Measurements from ENCODE around the gene HBQ1.
A peak's percentile ranks its signal among the peaks of the same experiment; 100 is the strongest.

The HBQ1 gene

DNA sequence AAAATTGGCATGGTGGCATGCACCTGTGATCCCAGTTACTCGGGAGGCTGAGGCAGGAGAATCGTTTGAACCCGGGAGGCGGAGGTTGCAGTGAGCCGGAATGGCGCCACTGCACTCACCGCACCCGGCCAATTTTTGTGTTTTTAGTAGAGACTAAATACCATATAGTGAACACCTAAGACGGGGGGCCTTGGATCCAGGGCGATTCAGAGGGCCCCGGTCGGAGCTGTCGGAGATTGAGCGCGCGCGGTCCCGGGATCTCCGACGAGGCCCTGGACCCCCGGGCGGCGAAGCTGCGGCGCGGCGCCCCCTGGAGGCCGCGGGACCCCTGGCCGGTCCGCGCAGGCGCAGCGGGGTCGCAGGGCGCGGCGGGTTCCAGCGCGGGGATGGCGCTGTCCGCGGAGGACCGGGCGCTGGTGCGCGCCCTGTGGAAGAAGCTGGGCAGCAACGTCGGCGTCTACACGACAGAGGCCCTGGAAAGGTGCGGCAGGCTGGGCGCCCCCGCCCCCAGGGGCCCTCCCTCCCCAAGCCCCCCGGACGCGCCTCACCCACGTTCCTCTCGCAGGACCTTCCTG is at the start of gene HBQ1:
TSS of gene HBQ1 (plus strand) at position 359 of the 575 bp plus-strand sequence. CDS start at position 387, 28 bp downstream.
- H3K36me3 ChIP-seq (ENCODE audit: control insufficient read depth in 5 of 5, insufficient read depth in 5 of 5, low read length in 5 of 5), result peaks cover 0 to 3% (median 1%) of the 10 kb centered on the region in 5 donors

DNA sequence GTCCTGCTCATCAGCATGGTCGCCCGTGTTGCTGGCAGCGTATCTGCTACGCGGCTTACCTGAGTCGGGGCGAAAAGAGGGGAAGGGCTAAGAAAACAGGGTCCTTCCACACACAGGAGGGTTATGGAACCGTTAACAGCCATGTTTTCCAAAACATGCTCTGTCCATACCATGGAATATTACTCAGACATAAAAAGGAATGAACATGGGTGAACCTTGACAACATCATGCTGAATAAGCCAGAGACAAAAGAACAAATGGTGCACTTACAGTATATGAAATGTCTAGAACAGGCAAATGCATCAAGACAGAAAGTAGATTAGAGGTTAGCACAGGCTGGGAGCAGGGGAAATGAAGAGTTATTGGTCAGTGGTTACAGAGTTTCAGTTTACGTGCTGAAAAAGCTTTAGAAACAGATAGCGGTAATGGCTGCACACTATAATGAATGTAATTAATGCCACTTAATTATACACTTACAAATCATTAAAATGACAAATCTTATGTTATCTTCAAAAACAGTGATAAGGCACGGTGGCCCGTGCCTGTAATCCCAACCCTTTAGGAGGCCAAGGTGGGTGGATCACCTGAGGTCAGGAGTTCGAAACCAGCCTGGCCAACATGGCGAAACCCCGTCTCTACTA is 49.6 kb upstream of the HBQ1 start:
- Histone ChIP-seq H3K36me3 (ENCODE audit: control insufficient read depth in 5 of 5, insufficient read depth in 5 of 5, low read length in 5 of 5) (peaks cover 0 to 6% (median 0%) of the 10 kb centered on the region in 5 donors), H3K9ac (ENCODE audit: low read length in 5 of 5) (no peak overlapping the region), H3K27me3 (ENCODE audit: control insufficient read depth in 5 of 5, insufficient read depth in 4 of 5, low read length in 5 of 5) (no peaks in the 10 kb centered on the region), H3K9me3 (ENCODE audit: control insufficient read depth in 5 of 5, low read length in 5 of 5) (no peaks in the 10 kb centered on the region), H3K4me3 (ENCODE audit: low read depth in 1 of 5, low read length in 5 of 5) (no peak overlapping the region), H3K27ac (ENCODE audit: low read depth, low read length) (no peak overlapping the region), H3K4me1 (ENCODE audit: control insufficient read depth in 5 of 5, insufficient read depth in 5 of 5, low read length in 5 of 5) (peaks cover 0 to 8% (median 3%) of the 10 kb centered on the region in 5 donors)

More for the DNA sequence above, at the start of gene HBQ1:
- Histone ChIP-seq H3K27ac (ENCODE audit: low read depth, low read length) (no peak within 1 kb of the TSS), H3K9me3 (ENCODE audit: control insufficient read depth in 5 of 5, low read length in 5 of 5) (no peaks in the 10 kb centered on the region), H3K4me3 (ENCODE audit: low read depth in 1 of 5, low read length in 5 of 5) (peak within 1 kb of the TSS in 3 of 5 donors; percentile 34 to 62 (median 40)), H3K27me3 (ENCODE audit: control insufficient read depth in 5 of 5, insufficient read depth in 4 of 5, low read length in 5 of 5) (peaks cover 23 to 35% (median 30%) of the 10 kb centered on the region in 5 donors), H3K9ac (ENCODE audit: low read length in 5 of 5) (no peak within 1 kb of the TSS), H3K4me1 (ENCODE audit: control insufficient read depth in 5 of 5, insufficient read depth in 5 of 5, low read length in 5 of 5) (peaks cover 0 to 21% (median 13%) of the 10 kb centered on the region in 5 donors)

DNA sequence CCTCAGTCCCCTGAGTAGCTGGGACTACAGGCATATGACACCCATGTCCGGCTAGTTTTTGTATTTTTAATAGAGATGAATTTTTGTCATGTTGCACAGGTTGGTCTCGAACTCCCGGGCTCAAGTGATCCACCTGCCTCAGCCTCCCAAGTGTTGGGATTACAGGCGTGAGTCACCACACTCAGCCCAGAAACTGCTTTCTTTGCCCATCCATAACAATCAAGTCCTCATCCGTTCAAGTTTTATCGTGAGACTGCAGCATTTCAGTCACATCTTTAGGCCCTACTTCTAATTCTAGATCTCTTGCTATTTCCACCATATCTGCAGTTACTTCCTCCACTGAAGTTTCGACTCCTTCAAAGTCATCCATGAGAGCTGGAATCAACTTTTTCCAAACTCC is 48.1 kb upstream of the HBQ1 start:
- Histone ChIP-seq H3K4me3 (ENCODE audit: low read depth in 1 of 5, low read length in 5 of 5) (no peak overlapping the region), H3K27me3 (ENCODE audit: control insufficient read depth in 5 of 5, insufficient read depth in 4 of 5, low read length in 5 of 5) (no peaks in the 10 kb centered on the region), H3K9me3 (ENCODE audit: control insufficient read depth in 5 of 5, low read length in 5 of 5) (no peaks in the 10 kb centered on the region), H3K4me1 (ENCODE audit: control insufficient read depth in 5 of 5, insufficient read depth in 5 of 5, low read length in 5 of 5) (peaks cover under 1 to 8% (median 4%) of the 10 kb centered on the region in 5 donors), H3K27ac (ENCODE audit: low read depth, low read length) (no peak overlapping the region), H3K9ac (ENCODE audit: low read length in 5 of 5) (no peak overlapping the region), H3K36me3 (ENCODE audit: control insufficient read depth in 5 of 5, insufficient read depth in 5 of 5, low read length in 5 of 5) (peaks cover 0 to 6% (median 0%) of the 10 kb centered on the region in 5 donors)

DNA sequence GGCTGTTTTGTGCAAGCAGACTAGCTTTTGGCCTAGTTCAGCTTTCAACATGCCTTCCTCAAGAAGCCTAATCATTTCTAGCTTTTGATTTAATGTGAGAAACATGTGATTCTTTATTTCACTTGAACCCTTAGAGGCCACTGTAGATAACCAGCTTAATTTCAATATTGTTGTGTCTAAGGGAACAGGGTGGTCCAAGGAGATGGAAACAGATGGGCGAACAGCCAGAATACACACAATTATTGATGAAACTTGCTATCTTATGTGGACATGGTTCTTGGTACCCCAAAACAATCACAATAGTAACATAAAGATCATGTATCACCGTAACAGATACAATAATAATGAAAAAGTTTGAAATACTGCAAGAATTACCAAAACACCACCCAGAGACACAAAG is 46.5 kb upstream of the HBQ1 start:
- Histone ChIP-seq H3K9me3 (ENCODE audit: control insufficient read depth in 5 of 5, low read length in 5 of 5) (no peaks in the 10 kb centered on the region), H3K4me1 (ENCODE audit: control insufficient read depth in 5 of 5, insufficient read depth in 5 of 5, low read length in 5 of 5) (peaks cover 1 to 17% (median 13%) of the 10 kb centered on the region in 5 donors), H3K36me3 (ENCODE audit: control insufficient read depth in 5 of 5, insufficient read depth in 5 of 5, low read length in 5 of 5) (peaks cover 0 to 6% (median 0%) of the 10 kb centered on the region in 5 donors), H3K9ac (ENCODE audit: low read length in 5 of 5) (peak overlapping the region in 1 of 5 donors; percentile 2), H3K27ac (ENCODE audit: low read depth, low read length) (no peak overlapping the region), H3K4me3 (ENCODE audit: low read depth in 1 of 5, low read length in 5 of 5) (no peak overlapping the region), H3K27me3 (ENCODE audit: control insufficient read depth in 5 of 5, insufficient read depth in 4 of 5, low read length in 5 of 5) (no peaks in the 10 kb centered on the region)

DNA sequence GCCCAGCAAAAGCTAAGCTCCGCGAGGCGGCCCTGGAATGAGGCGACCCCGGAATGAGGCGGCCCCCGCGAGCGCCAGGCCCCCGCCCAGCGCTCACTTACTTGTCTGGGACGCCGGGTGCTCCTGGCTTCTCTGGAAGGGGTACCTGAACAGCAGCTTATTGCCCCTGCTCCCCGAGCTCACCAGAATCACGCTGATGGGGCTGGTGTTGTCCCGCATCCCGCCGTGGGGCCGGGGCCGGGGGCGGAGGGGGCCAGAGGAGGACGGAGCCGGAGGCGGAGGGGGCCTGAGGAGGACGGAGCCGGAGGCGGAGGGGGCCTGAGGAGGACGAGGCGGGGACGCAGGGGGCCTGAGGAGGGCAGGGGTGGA is 42.2 kb upstream of the HBQ1 start:
- Histone ChIP-seq H3K27ac (ENCODE audit: low read depth, low read length) (no peak overlapping the region), H3K27me3 (ENCODE audit: control insufficient read depth in 5 of 5, insufficient read depth in 4 of 5, low read length in 5 of 5) (peaks cover 0 to 5% (median 2%) of the 10 kb centered on the region in 5 donors), H3K36me3 (ENCODE audit: control insufficient read depth in 5 of 5, insufficient read depth in 5 of 5, low read length in 5 of 5) (no peaks in the 10 kb centered on the region), H3K9ac (ENCODE audit: low read length in 5 of 5) (peak overlapping the region in 4 of 5 donors; percentile 75 to 88 (median 84)), H3K9me3 (ENCODE audit: control insufficient read depth in 5 of 5, low read length in 5 of 5) (no peaks in the 10 kb centered on the region), H3K4me1 (ENCODE audit: control insufficient read depth in 5 of 5, insufficient read depth in 5 of 5, low read length in 5 of 5) (peaks cover 1 to 17% (median 13%) of the 10 kb centered on the region in 5 donors), H3K4me3 (ENCODE audit: low read depth in 1 of 5, low read length in 5 of 5) (peak overlapping the region; percentile 59 to 73 (median 65))

DNA sequence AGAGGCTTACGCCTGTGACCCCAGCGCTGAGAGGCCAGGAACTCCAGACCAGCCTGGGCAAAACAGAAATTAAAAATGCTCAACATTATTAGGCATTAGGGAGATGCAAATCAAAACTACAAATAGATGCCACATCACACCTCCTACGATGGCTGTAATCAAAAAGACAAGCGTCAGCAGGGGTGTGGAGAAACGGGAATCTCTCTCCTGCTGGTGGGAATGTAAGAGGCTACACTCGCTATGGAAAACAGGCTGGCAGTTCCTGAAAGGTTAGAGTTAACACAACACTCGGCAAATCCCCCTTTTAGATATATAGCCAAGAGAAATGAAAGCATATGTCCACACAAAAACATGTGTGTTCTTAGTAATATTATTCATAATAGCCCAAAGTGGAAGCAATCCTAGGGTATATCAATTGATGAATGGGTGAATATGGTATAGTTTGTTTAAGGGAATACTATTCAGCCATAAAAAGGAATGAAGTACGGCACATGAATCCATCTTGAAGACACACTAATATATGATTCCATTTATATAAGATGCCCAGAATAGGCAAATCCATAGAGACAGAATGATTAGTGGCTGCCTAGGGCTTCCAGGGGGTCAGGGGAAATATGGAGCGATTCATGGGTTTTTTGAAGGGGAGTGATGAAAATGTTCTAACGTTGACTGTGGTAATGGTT is 39.9 kb upstream of the HBQ1 start:
- H3K36me3 ChIP-seq (ENCODE audit: control insufficient read depth in 5 of 5, insufficient read depth in 5 of 5, low read length in 5 of 5), result no peaks in the 10 kb centered on the region
- H3K4me3 ChIP-seq (ENCODE audit: low read depth in 1 of 5, low read length in 5 of 5), result no peak overlapping the region
- no peak overlapping the region for H3K9ac ChIP-seq (ENCODE audit: low read length in 5 of 5)
- H3K9me3 ChIP-seq (ENCODE audit: control insufficient read depth in 5 of 5, low read length in 5 of 5), result no peaks in the 10 kb centered on the region
- peaks cover 0 to 14% (median 9%) of the 10 kb centered on the region in 5 donors for H3K4me1 ChIP-seq (ENCODE audit: control insufficient read depth in 5 of 5, insufficient read depth in 5 of 5, low read length in 5 of 5)
- no peak overlapping the region for H3K27ac ChIP-seq (ENCODE audit: low read depth, low read length)
- peaks cover 2 to 12% (median 5%) of the 10 kb centered on the region in 5 donors for H3K27me3 ChIP-seq (ENCODE audit: control insufficient read depth in 5 of 5, insufficient read depth in 4 of 5, low read length in 5 of 5)

DNA sequence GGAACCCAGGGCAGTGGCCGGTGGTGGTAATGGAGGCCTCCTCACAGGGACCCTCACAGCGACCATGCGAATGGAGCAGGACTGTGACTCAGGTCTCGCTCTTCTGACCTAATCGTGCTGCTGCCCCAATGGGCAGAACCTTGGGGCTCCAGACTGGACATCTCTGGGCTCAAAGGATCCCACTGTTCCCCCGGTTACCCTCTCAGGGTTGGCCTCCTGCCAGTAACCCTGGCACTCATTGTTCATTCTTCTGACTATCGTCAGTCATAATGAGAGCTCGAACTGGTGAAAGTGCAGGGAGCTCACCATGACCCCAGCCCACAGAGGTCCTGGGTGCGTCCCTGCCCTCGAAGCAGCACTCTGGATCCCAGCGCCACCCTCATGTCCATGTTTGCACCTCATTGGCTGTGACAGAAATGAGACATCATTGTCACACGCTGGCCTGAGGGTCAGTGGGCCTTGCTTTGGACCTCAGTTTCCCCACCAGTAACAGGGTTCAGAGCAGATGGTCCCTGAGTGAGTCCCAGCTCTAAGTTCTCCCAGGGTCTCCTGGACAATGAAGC is 37.8 kb upstream of the HBQ1 start:
- Histone ChIP-seq H3K9me3 (ENCODE audit: control insufficient read depth in 5 of 5, low read length in 5 of 5) (no peaks in the 10 kb centered on the region), H3K9ac (ENCODE audit: low read length in 5 of 5) (no peak overlapping the region), H3K4me3 (ENCODE audit: low read depth in 1 of 5, low read length in 5 of 5) (no peak overlapping the region), H3K4me1 (ENCODE audit: control insufficient read depth in 5 of 5, insufficient read depth in 5 of 5, low read length in 5 of 5) (peaks cover 0 to 9% (median 5%) of the 10 kb centered on the region in 5 donors), H3K27me3 (ENCODE audit: control insufficient read depth in 5 of 5, insufficient read depth in 4 of 5, low read length in 5 of 5) (peaks cover 2 to 12% (median 5%) of the 10 kb centered on the region in 5 donors), H3K27ac (ENCODE audit: low read depth, low read length) (no peak overlapping the region), H3K36me3 (ENCODE audit: control insufficient read depth in 5 of 5, insufficient read depth in 5 of 5, low read length in 5 of 5) (no peaks in the 10 kb centered on the region)

DNA sequence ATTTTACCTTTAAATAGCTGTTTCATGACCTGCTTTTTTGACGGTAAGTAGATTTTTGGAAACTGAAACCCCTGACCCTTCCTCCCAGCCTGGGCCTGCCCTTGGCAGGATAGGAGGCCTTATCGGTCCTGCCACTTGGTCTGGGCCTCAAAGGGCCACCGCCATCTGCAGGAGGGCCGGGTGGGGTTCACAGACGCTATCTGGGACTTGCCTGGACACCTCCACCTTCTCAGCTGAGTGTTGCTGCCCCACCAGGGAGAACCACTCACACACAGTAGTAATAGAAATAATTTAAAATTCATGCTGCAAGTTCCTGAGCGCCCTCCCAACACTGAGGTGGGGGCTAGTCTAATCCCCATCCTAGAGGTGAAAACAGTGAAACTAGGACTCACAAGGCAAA is 37.2 kb upstream of the HBQ1 start:
- Histone ChIP-seq H3K9me3 (ENCODE audit: control insufficient read depth in 5 of 5, low read length in 5 of 5) (no peaks in the 10 kb centered on the region), H3K4me3 (ENCODE audit: low read depth in 1 of 5, low read length in 5 of 5) (no peak overlapping the region), H3K9ac (ENCODE audit: low read length in 5 of 5) (no peak overlapping the region), H3K4me1 (ENCODE audit: control insufficient read depth in 5 of 5, insufficient read depth in 5 of 5, low read length in 5 of 5) (peaks cover 0 to 4% (median 0%) of the 10 kb centered on the region in 5 donors), H3K36me3 (ENCODE audit: control insufficient read depth in 5 of 5, insufficient read depth in 5 of 5, low read length in 5 of 5) (no peaks in the 10 kb centered on the region), H3K27me3 (ENCODE audit: control insufficient read depth in 5 of 5, insufficient read depth in 4 of 5, low read length in 5 of 5) (peaks cover 2 to 12% (median 5%) of the 10 kb centered on the region in 5 donors), H3K27ac (ENCODE audit: low read depth, low read length) (no peak overlapping the region)

DNA sequence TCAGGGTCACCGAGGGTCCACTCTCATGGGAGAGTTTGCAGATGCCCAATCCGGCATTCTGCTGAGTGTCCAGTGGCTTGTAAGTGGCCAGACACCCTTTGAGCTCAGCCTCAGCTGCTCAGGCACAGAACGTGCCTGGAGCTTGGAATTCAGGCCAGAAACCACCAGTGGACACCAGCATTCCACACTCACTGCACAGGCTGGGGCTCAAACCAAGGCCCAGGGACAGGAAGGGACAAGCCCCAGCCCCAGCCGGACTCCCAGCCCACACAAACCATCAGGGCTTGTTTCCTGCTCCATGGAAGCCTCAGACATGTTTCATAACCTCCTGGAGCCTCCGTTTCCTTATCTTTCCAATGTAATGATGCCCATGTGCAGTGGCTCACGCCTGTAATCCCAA is 36.8 kb upstream of the HBQ1 start:
- Histone ChIP-seq H3K9me3 (ENCODE audit: control insufficient read depth in 5 of 5, low read length in 5 of 5) (no peaks in the 10 kb centered on the region), H3K27me3 (ENCODE audit: control insufficient read depth in 5 of 5, insufficient read depth in 4 of 5, low read length in 5 of 5) (peaks cover 2 to 12% (median 5%) of the 10 kb centered on the region in 5 donors), H3K36me3 (ENCODE audit: control insufficient read depth in 5 of 5, insufficient read depth in 5 of 5, low read length in 5 of 5) (no peaks in the 10 kb centered on the region), H3K4me3 (ENCODE audit: low read depth in 1 of 5, low read length in 5 of 5) (no peak overlapping the region), H3K27ac (ENCODE audit: low read depth, low read length) (no peak overlapping the region), H3K9ac (ENCODE audit: low read length in 5 of 5) (no peak overlapping the region), H3K4me1 (ENCODE audit: control insufficient read depth in 5 of 5, insufficient read depth in 5 of 5, low read length in 5 of 5) (peaks cover 0 to 4% (median 0%) of the 10 kb centered on the region in 5 donors)
